K562 (cell line): ENCODE results near the gene GPATCH4. TPM values are rescaled to one million over a fixed set of nuclear protein-coding genes. Genes with fewer than 3 reads are reported as not detected.

Experiments
- BCOR ChIP-seq: fragments of 450-650 bp; IDR thresholded peaks from 2 replicates; pipeline ENCODE4 v1.6.1; 2016
- C11orf30 ChIP-seq: fragments of 450-650 bp; IDR thresholded peaks from 2 replicates; pipeline ENCODE4 v1.6.1; 2016; ENCODE audit warnings: low read depth, mild to moderate bottlenecking
- FOXP4 ChIP-seq: sonication (generic); formaldehyde crosslinking; IDR thresholded peaks from 2 replicates; pipeline ENCODE4 v1.8.0; 2022; ENCODE audit warnings: mild to moderate bottlenecking, missing genetic modification reagents, borderline replicate concordance
- GTF2F1 ChIP-seq: IDR thresholded peaks from 2 replicates; pipeline ENCODE4 v1.6.1; 2011; ENCODE audit warnings: low read depth, low read length, improper control_type of control experiment
- HDAC8 ChIP-seq: fragments of 450-650 bp; IDR thresholded peaks from 2 replicates; pipeline ENCODE4 v1.6.1; 2016; ENCODE audit warnings: mild to moderate bottlenecking, missing genetic modification characterization, moderate library complexity, missing compliant biosample characterization
- HLTF ChIP-seq: fragments of 450-650 bp; IDR thresholded peaks from 2 replicates; pipeline ENCODE4 v1.6.1; 2016
- MITF ChIP-seq: IDR thresholded peaks from 2 replicates; pipeline ENCODE4 v1.6.1; 2014; ENCODE audit warnings: antibody characterized with exemption
- SAFB ChIP-seq: fragments of 200-400 bp; formaldehyde crosslinking; IDR thresholded peaks from 2 replicates; pipeline ENCODE4 v1.6.1; 2017; ENCODE audit warnings: low read depth, low read length, borderline replicate concordance
- SRSF7 ChIP-seq: fragments of 200-400 bp; formaldehyde crosslinking; optimal IDR thresholded peaks from 2 replicates; pipeline ENCODE3; 2017; ENCODE audit warnings: mild to moderate bottlenecking, low read depth, low read length
- STAG1 ChIP-seq: sonication (generic); formaldehyde crosslinking; IDR thresholded peaks from 2 replicates; pipeline ENCODE4 v1.5.0; 2020; ENCODE audit warnings: missing genetic modification reagents, borderline replicate concordance
- ZBED1 ChIP-seq: IDR thresholded peaks from 2 replicates; pipeline ENCODE4 v1.6.1; 2014
- ZBTB33 ChIP-seq: sonication (generic); formaldehyde crosslinking; IDR thresholded peaks from 2 replicates; pipeline ENCODE4 v1.8.1; 2023; ENCODE audit warnings: mild to moderate bottlenecking, missing genetic modification reagents
- ZNF518B ChIP-seq: fragments of 250-450 bp; sonication (Bioruptor Pico); IDR thresholded peaks from 2 replicates; pipeline ENCODE4 v1.5.0; 2021; ENCODE audit warnings: mild to moderate bottlenecking, moderate library complexity
- polyA plus RNA-seq, 8 experiments: library from polyadenylated mRNA; depleted of rRNA in 4 of 8; stranded (reverse) in 5 of 8; unstranded in 3 of 8; fragments of >200 nt; fragmentation: Nextera tagmentation in 2 of 8; fragmentation: Illumina TruSeq in 1 of 8; extraction: Ambion mirVana in 2 of 8; extraction: Trizol in 1 of 8; gene quantifications; 2 replicates each; pipeline versions ENCODE4 v1.2.1 to v1.2.3, GENCODE V29; 2011 to 2014; ENCODE audit warnings: inconsistent platforms in 1 of 8, missing spikeins in 1 of 8
- total RNA-seq, 7 experiments: library from RNA; depleted of rRNA in 6 of 7; stranded (reverse); fragments of >200 nt in 6 of 7; fragmentation: Illumina TruSeq in 2 of 7; extraction: Trizol in 2 of 7; gene quantifications; 2 replicates each; pipeline versions ENCODE4 v1.2.1 to v1.2.3, GENCODE V29; 2011 to 2021; ENCODE audit warnings: low replicate concordance in 1 of 7
- TF ChIP-seq, protein P1 (sequence below): sonication (generic); formaldehyde crosslinking; IDR thresholded peaks from 2 replicates; pipeline ENCODE4 v1.8.1; 2023; ENCODE audit warnings: mild to moderate bottlenecking, missing genetic modification reagents
- TF ChIP-seq, protein P2 (sequence below): IDR thresholded peaks from 3 replicates; pipeline ENCODE4 v1.6.1; 2011; ENCODE audit warnings: borderline replicate concordance, mild to moderate bottlenecking; ENCODE audit not compliant: insufficient read length, insufficient read depth
- TF ChIP-seq, protein P3 (sequence below): fragments of 250-450 bp; sonication (Bioruptor Pico); IDR thresholded peaks from 2 replicates; pipeline ENCODE4 v1.8.0; 2021; ENCODE audit warnings: moderate library complexity, mild to moderate bottlenecking, inconsistent platforms

Gene GPATCH4
- total and polyA plus RNA-seq, 9 of the 15 experiments (the other 6 are each of a cell fraction or from before 2014, with no cell fraction given) = 43.7 to 105 (median 76.5) TPM

DNA sequence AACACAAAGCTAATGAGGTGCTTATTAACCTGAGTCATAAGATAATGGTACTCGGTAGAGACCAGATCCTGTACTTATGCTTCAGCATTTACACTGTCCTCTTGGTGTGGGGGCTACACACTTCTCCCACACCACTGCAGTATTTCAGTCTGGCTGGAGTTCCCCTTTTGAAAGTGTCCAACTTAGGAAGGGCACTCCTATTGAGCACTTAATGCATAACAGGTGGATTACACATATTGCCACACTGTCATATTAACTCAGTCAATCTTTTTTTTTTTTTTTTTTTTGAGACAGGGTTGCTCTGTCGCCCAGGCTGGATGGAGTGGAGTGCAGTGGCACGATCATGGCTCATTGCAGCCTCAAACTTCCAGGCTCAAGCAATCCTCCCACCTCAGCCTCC, 1.5 kb downstream of the GPATCH4 start (continued):
- TF ChIP-seq, protein P1, sequence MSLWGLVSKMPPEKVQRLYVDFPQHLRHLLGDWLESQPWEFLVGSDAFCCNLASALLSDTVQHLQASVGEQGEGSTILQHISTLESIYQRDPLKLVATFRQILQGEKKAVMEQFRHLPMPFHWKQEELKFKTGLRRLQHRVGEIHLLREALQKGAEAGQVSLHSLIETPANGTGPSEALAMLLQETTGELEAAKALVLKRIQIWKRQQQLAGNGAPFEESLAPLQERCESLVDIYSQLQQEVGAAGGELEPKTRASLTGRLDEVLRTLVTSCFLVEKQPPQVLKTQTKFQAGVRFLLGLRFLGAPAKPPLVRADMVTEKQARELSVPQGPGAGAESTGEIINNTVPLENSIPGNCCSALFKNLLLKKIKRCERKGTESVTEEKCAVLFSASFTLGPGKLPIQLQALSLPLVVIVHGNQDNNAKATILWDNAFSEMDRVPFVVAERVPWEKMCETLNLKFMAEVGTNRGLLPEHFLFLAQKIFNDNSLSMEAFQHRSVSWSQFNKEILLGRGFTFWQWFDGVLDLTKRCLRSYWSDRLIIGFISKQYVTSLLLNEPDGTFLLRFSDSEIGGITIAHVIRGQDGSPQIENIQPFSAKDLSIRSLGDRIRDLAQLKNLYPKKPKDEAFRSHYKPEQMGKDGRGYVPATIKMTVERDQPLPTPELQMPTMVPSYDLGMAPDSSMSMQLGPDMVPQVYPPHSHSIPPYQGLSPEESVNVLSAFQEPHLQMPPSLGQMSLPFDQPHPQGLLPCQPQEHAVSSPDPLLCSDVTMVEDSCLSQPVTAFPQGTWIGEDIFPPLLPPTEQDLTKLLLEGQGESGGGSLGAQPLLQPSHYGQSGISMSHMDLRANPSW (CRISPR knock-in tag) = no peak
- TF ChIP-seq HLTF = no peak
- TF ChIP-seq ZNF518B (CRISPR knock-in tag) = no peak
- no peak for TF ChIP-seq SRSF7
- TF ChIP-seq STAG1 (CRISPR knock-in tag) = no peak
- TF ChIP-seq, protein P2, sequence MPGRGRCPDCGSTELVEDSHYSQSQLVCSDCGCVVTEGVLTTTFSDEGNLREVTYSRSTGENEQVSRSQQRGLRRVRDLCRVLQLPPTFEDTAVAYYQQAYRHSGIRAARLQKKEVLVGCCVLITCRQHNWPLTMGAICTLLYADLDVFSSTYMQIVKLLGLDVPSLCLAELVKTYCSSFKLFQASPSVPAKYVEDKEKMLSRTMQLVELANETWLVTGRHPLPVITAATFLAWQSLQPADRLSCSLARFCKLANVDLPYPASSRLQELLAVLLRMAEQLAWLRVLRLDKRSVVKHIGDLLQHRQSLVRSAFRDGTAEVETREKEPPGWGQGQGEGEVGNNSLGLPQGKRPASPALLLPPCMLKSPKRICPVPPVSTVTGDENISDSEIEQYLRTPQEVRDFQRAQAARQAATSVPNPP = no peak
- TF ChIP-seq FOXP4 = no peak
- no peak for TF ChIP-seq ZBTB33
- TF ChIP-seq, protein P3, sequence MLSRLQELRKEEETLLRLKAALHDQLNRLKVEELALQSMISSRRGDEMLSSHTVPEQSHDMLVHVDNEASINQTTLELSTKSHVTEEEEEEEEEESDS (CRISPR knock-in tag) = no peak
- TF ChIP-seq ZBED1 = no peak
- TF ChIP-seq HDAC8 (tag) = no peak
- no peak for TF ChIP-seq MITF
- TF ChIP-seq BCOR = no peak
- TF ChIP-seq GTF2F1 = no peak
- no peak for TF ChIP-seq SAFB
- TF ChIP-seq C11orf30 = no peak
